ENCODE data around the gene MKS1. TPM values are rescaled to one million over a fixed set of nuclear protein-coding genes. Genes with fewer than 3 reads are reported as not detected.

Gene MKS1
- total RNA-seq, 4 donors from 2014 or later, result 8.5 to 51.9 (median 18.3) TPM

DNA sequence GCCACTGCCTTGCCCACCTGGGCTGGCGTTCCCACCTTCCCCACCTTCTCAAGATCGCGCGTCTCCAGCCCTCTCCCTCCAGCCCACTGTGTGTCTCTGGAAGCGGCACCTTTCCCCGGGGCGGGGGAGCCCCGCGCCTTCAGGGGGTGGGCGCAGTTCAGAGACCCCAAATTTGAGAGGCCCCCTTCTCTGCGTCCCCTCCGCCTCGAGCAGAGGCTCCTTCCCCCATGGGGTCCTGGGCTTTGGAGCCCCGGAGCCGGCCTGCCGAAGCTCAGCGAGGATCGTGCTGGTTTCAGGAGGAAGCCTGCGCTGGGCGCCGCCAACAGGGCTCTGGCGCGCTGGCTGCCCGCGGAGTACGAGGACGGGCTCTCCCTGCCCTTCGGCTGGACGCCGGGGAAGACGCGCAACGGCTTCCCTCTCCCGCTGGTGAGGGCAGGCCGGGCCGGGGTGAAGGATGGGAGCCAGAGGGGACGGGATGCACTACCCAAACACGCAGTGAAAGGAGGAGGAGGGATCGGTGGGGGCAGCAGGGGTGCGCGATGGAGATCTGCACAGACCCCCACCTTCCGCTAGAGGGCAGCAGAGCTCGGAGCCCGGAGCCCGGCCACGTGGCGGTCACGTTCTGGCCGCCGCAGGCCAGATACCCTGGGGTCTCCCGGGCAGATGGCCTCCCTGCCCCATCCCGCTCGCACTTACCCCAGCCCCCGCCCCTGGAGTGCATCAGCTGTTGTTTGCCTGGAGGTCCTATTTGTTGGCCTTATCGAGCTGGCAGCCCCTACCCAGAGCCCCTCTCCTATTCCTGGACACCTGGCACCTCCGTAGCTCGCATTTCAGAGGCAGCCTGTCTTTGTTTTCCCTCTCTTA is 30.4 kb upstream of the MKS1 start:
- TF ChIP-seq, protein P1, sequence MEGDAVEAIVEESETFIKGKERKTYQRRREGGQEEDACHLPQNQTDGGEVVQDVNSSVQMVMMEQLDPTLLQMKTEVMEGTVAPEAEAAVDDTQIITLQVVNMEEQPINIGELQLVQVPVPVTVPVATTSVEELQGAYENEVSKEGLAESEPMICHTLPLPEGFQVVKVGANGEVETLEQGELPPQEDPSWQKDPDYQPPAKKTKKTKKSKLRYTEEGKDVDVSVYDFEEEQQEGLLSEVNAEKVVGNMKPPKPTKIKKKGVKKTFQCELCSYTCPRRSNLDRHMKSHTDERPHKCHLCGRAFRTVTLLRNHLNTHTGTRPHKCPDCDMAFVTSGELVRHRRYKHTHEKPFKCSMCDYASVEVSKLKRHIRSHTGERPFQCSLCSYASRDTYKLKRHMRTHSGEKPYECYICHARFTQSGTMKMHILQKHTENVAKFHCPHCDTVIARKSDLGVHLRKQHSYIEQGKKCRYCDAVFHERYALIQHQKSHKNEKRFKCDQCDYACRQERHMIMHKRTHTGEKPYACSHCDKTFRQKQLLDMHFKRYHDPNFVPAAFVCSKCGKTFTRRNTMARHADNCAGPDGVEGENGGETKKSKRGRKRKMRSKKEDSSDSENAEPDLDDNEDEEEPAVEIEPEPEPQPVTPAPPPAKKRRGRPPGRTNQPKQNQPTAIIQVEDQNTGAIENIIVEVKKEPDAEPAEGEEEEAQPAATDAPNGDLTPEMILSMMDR (IDR thresholded peaks at IDR 0.05), result peak; percentile 75 to 96 (median 94)
- no peak for TF ChIP-seq POLR2AphosphoS5 (IDR thresholded peaks at IDR 0.05)
- Histone ChIP-seq H3K27ac (no peak overlapping the region), H3K4me3 (peak overlapping the region; percentile 22 to 47 (median 34)), H3K36me3 (no peaks in the 10 kb centered on the region), H3K9me3 (no peaks in the 10 kb centered on the region), H3K4me1 (peaks cover 9 to 11% (median 10%) of the 10 kb centered on the region in 4 donors), H3K27me3 (peaks cover 32% of the 10 kb centered on the region)
- DNase-seq, result peak; percentile 65
- intact Hi-C loops (cut with DNase I; ENCODE audit: low total_unique reads) (no loop called here), in situ Hi-C loops (cut with MboI; ENCODE audit: low pct_ligation_motif_present in 1 of 4, low pct_unique_long_range_greater_than_20kb in 1 of 4, low sequenced_read_pairs in 3 of 4) (loop anchor here in 1 of 4 donors (25.0 kb wide), 1 partner anchor 112 kb away; the partner anchor contains the start of gene OR4D1)
- whole genome bisulfite sequencing, 2 donors (ENCODE audit: low coverage in 1 of 2), result 6 to 14% methylated on average over 9 to 42 of the region's 57 CpGs

GRCh38 chr17:58248955-58249269 is 29.9 kb upstream of the MKS1 start:
- Histone ChIP-seq H3K27me3 (peaks cover 36% of the 10 kb centered on the region), H3K4me3 (peak overlapping the region in 1 of 4 donors; percentile 47), H3K4me1 (peaks cover 9 to 11% (median 10%) of the 10 kb centered on the region in 4 donors), H3K27ac (no peak overlapping the region), H3K9me3 (no peaks in the 10 kb centered on the region), H3K36me3 (no peaks in the 10 kb centered on the region)
- intact Hi-C loops (cut with DNase I; ENCODE audit: low total_unique reads), result no loop called here
- WGBS, 2 donors (ENCODE audit: low coverage in 1 of 2), result 0 to 38% methylated on average over 1 to 10 of the region's 10 CpGs
- TF ChIP-seq POLR2AphosphoS5 (IDR thresholded peaks at IDR 0.05), result no peak
- no peak for DNase-seq
- in situ Hi-C loops (cut with MboI; ENCODE audit: low pct_ligation_motif_present in 1 of 4, low pct_unique_long_range_greater_than_20kb in 1 of 4, low sequenced_read_pairs in 3 of 4), result loop anchor here in 1 of 4 donors (25.0 kb wide), 1 partner anchor 112 kb away; the partner anchor contains the start of gene OR4D1

DNA sequence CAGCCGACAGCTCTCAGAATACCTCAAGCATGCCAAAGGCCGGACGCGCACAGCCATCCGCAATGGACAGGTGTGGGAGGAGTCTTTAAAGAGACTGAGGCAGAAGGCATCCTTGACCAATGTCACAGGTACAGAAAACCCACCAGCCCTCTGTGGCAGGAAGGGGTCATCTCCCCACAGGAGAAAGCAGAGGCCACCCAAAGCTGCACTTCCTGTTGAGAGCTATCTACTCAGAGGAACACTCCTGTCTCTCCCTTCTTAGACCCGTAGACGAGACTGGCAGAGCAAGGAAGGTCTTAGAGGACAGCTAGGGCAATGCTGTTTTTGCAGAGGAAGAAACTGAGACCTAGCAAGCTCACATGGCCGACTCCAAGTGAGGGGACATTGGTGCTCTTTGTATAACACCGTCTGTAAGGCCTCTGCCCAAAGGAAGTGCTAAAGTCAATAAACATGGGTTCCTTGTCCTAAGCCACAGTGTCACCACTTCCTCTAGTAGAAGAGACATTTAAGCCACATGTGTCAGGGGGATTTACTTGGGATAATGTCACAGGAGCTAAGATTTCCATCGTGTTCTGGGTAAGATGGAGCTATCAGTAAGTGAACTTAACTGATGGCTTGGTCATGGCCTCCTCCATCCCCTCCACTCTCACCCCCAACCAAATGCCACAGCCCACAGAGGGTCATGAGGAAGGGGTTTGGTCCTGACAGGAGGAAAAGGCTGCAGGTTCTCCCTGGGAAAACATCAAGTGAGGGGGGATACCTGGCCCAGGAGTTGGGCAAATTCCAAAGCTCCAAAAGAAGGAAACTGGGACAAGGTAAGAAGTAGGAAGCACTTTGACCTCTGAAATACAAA is 28.7 kb upstream of the MKS1 start:
- DNase-seq, result no peak
- Histone ChIP-seq H3K27me3 (peaks cover 39% of the 10 kb centered on the region), H3K27ac (no peak overlapping the region), H3K4me1 (peaks cover 9 to 11% (median 10%) of the 10 kb centered on the region in 4 donors), H3K9me3 (no peaks in the 10 kb centered on the region), H3K36me3 (no peaks in the 10 kb centered on the region), H3K4me3 (no peak overlapping the region)
- 80 to 83% methylated on average over 1 to 10 of the region's 10 CpGs for WGBS, 2 donors (ENCODE audit: low coverage in 1 of 2)
- TF ChIP-seq POLR2A (IDR thresholded peaks at IDR 0.05), result no peak
- TF ChIP-seq, protein P1 (IDR thresholded peaks at IDR 0.05), result no peak
- TF ChIP-seq POLR2AphosphoS5 (IDR thresholded peaks at IDR 0.05), result no peak
- in situ Hi-C loops (cut with MboI; ENCODE audit: low pct_ligation_motif_present in 1 of 4, low pct_unique_long_range_greater_than_20kb in 1 of 4, low sequenced_read_pairs in 3 of 4), result loop anchor here in 1 of 4 donors (25.0 kb wide), 1 partner anchor 110 kb away; the partner anchor contains the start of gene OR4D1
- intact Hi-C loops (cut with DNase I; ENCODE audit: low total_unique reads), result no loop called here

DNA sequence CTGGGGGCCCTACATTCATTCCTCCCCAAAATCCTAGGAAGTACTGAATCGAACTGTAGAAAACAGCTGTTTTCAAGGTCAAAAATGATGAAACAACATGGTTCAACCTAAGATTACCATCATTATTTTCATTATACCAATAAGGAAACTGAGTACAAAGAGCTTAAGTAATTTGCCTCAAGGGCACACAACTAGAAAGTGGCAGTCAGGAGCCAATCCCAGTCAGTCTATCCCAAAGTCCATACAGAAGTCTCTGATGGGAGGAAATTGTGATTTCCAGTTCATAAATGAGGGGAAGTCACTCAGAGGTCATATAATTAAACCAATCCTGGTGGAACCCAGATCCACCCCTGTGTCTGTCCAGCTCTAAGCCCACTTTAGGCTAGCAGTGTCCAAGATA is 27.7 kb upstream of the MKS1 start:
- in situ Hi-C loops (cut with MboI; ENCODE audit: low pct_ligation_motif_present in 1 of 4, low pct_unique_long_range_greater_than_20kb in 1 of 4, low sequenced_read_pairs in 3 of 4), result loop anchor here in 1 of 4 donors (25.0 kb wide), 1 partner anchor 109 kb away; the partner anchor contains the start of gene OR4D1
- DNase-seq, result no peak
- H3K27ac ChIP-seq, result no peak overlapping the region

More for the DNA sequence above, 27.7 kb upstream of the MKS1 start:
- no peak for TF ChIP-seq EP300 (IDR thresholded peaks at IDR 0.05; ENCODE audit: low read depth)
- TF ChIP-seq POLR2AphosphoS5 (IDR thresholded peaks at IDR 0.05), result no peak
- TF ChIP-seq, protein P1 (IDR thresholded peaks at IDR 0.05), result no peak
- TF ChIP-seq POLR2A (IDR thresholded peaks at IDR 0.05), result no peak
- H3K4me3 ChIP-seq, result no peak overlapping the region
- peaks cover 9 to 11% (median 10%) of the 10 kb centered on the region in 4 donors for H3K4me1 ChIP-seq
- H3K27me3 ChIP-seq, result peaks cover 45% of the 10 kb centered on the region
- intact Hi-C loops (cut with DNase I; ENCODE audit: low total_unique reads), result no loop called here
- no peaks in the 10 kb centered on the region for H3K36me3 ChIP-seq
- H3K9me3 ChIP-seq, result no peaks in the 10 kb centered on the region
- WGBS, 2 donors (ENCODE audit: low coverage in 1 of 2), result 67 to 80% methylated on average over 1 of the region's 1 CpG
